Neutrophil (primary cell): Measurements from ENCODE around the gene PSMD12.
A peak's percentile ranks its signal among the peaks of the same experiment; 100 is the strongest.

Experiments
- H3K27ac ChIP-seq: fragments of 200-600 bp; sonication (generic); 2 replicates; pipeline ENCODE4 v1.5.1; 2016; ENCODE audit warnings: mild to moderate bottlenecking, moderate library complexity
- H3K27me3 ChIP-seq: fragments of 200-600 bp; sonication (generic); 2 replicates; pipeline ENCODE4 v1.6.0; 2016; ENCODE audit warnings: mild to moderate bottlenecking
- H3K36me3 ChIP-seq: fragments of 200-600 bp; sonication (generic); 2 replicates; pipeline ENCODE4 v1.5.1; 2017
- H3K4me1 ChIP-seq, 2 experiments: fragments of 200-600 bp in 1 of 2; sonication (generic) in 1 of 2; 1 replicate in 1 of 2; 2 replicates in 1 of 2; pipeline versions ENCODE4 v1.5.1 to v1.6.1; 2013 to 2016; ENCODE audit warnings: low read depth in 1 of 2, low read length in 1 of 2, mild to moderate bottlenecking in 1 of 2, moderate library complexity in 1 of 2; ENCODE audit not compliant: control insufficient read depth in 1 of 2, insufficient read depth in 1 of 2
- H3K4me3 ChIP-seq, 2 experiments: fragments of 200-600 bp in 1 of 2; sonication (generic) in 1 of 2; 1 replicate in 1 of 2; 2 replicates in 1 of 2; pipeline ENCODE4 v1.5.1; 2013 to 2016; ENCODE audit warnings: low read depth in 1 of 2, low read length in 1 of 2, mild to moderate bottlenecking in 1 of 2, moderate library complexity in 1 of 2
- H3K9me3 ChIP-seq: fragments of 200-600 bp; sonication (generic); 2 replicates; pipeline ENCODE4 v1.5.1; 2016
- CTCF ChIP-seq: fragments of 200-600 bp; sonication (generic); IDR thresholded peaks from 2 replicates; pipeline ENCODE4 v1.5.1; 2016; ENCODE audit warnings: antibody characterized with exemption

The PSMD12 gene

DNA sequence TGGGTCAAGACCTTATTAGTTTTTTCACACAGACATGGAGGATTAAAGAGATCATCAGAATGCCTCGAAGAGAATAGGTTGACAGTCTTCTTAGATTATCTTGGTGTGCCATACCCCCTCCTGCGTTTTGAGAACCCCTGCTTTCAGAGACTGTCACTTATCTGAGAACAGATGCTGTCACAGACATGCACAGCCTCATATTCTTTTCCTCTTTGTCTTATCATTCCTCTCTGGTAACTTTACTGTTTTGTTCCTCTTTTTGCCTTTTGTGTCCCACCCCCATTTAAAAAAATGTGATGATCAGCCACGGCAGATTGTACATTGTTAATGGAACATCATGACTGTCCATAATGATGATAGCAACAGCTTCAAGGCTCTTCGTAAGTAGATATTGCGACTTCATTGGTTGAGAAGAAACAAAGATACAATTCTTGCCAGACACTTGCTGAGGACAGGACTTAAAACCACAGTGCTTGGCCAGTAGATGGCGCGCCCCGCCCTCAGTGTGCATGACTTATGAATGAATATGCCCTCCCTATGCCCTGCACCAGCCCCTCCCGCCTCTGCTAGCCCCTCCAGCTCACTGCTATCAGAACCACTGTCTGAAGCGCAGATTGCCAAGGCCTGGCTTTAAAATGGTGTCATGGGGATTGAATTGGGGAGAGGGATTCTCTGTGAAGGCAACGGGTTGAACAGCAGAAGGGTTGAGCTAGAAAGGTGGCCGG, 8.1 kb upstream of the PSMD12 start:
- peaks cover 26 to 28% of the 10 kb centered on the region in 2 experiments for H3K4me1 ChIP-seq
- peak overlapping the region; percentile 57 for H3K27ac ChIP-seq
- H3K4me3 ChIP-seq = no peak overlapping the region
- peak; percentile 77 for TF ChIP-seq CTCF
- no peaks in the 10 kb centered on the region for H3K9me3 ChIP-seq
- H3K36me3 ChIP-seq = no peaks in the 10 kb centered on the region
- peaks cover 12% of the 10 kb centered on the region for H3K27me3 ChIP-seq

GRCh38 chr17:67372751-67373150, 6.4 kb upstream of the PSMD12 start:
- Histone ChIP-seq H3K27me3 (peaks cover 12% of the 10 kb centered on the region), H3K27ac (no peak overlapping the region), H3K4me1 (peaks cover 18 to 21% of the 10 kb centered on the region in 2 experiments), H3K36me3 (no peaks in the 10 kb centered on the region), H3K9me3 (no peaks in the 10 kb centered on the region), H3K4me3 (no peak overlapping the region)
- TF ChIP-seq CTCF = no peak

- H3K4me3 ChIP-seq = no peak overlapping the region
- no peaks in the 10 kb centered on the region for H3K36me3 ChIP-seq
- H3K9me3 ChIP-seq = no peaks in the 10 kb centered on the region
- H3K27ac ChIP-seq = no peak overlapping the region
- no peak for TF ChIP-seq CTCF
- no peaks in the 10 kb centered on the region for H3K27me3 ChIP-seq
- H3K4me1 ChIP-seq = peaks cover 24% of the 10 kb centered on the region in 2 experiments
Measured at GRCh38 chr17:67369676-67370075, 3.3 kb upstream of the PSMD12 start.

GRCh38 chr17:67365738-67366192, 612 bp downstream of the PSMD12 start:
- no peak for TF ChIP-seq CTCF
- Histone ChIP-seq H3K27ac (peak overlapping the region; percentile 86), H3K4me3 (peak overlapping the region; percentile 86 to 98), H3K36me3 (peaks cover 3% of the 10 kb centered on the region), H3K27me3 (no peaks in the 10 kb centered on the region), H3K9me3 (no peaks in the 10 kb centered on the region), H3K4me1 (peaks cover 26 to 28% of the 10 kb centered on the region in 2 experiments)

DNA sequence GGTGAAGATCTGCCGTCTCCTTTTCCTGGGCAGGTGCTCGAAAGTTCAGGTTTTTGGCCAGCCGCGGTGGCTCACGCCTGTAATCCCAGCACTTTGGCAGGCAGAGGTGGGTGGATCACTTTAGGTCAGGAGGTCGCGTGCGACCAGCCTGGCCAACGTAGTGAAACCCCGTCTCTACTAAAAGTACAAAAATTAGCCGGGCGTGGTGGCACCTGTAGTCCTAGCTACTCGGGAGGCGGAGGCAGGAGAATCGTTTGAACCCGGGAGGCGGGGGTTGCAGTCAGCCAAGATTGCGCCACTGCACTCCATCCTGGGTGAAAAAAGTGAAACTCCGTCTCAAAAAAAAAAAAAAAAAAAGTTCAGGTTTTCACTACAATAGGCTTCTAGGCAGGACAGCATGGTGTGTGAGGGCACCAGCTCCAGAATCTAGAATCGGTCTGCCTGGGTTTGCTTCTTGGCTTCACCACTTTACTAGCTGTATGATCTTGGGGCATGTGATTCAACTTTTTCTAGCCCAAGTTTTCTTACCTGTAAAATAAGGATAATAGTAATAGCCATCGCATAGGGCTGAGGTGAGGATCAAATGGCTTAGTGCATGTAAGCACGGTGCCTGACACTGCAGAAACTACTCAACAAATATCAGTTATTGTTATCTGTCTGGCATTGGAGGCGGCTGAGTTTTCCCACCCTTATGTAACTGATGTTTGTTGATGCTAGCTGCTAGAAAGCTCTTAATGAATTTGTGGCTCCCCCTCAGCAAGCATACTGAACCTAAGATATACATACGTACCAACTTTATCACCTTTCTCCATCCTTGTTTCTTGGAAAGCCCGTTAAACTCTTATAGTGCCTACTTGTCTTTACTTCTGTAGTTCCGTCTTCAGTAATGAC, 1.3 kb downstream of the PSMD12 start:
- peaks cover 26 to 28% of the 10 kb centered on the region in 2 experiments for H3K4me1 ChIP-seq
- peak overlapping the region; percentile 86 to 98 for H3K4me3 ChIP-seq
- peak overlapping the region; percentile 86 for H3K27ac ChIP-seq
- TF ChIP-seq CTCF = no peak
- H3K27me3 ChIP-seq = no peaks in the 10 kb centered on the region
- no peaks in the 10 kb centered on the region for H3K9me3 ChIP-seq
- H3K36me3 ChIP-seq = peaks cover 8% of the 10 kb centered on the region
